LNCaP clone FGC (cell line): Measurements from ENCODE around the gene HOXB8.

Experiments
- DNase-seq: peaks from one replicate; pipeline ENCODE4 v3.0.0-alpha.2; 2011; ENCODE audit warnings: low read depth
- H3K4me3 ChIP-seq: 2 replicates; pipeline ENCODE4 v1.5.1; 2011; ENCODE audit warnings: mild to moderate bottlenecking, low read depth, low read length, control low read depth
- TF ChIP-seq, protein P1 (sequence below): IDR thresholded peaks from 2 replicates; pipeline ENCODE4 v1.5.1; 2012; ENCODE audit warnings: mild to moderate bottlenecking; ENCODE audit not compliant: control insufficient read depth, insufficient read depth; ENCODE audit errors: extremely low read depth

HOXB8 gene

DNA sequence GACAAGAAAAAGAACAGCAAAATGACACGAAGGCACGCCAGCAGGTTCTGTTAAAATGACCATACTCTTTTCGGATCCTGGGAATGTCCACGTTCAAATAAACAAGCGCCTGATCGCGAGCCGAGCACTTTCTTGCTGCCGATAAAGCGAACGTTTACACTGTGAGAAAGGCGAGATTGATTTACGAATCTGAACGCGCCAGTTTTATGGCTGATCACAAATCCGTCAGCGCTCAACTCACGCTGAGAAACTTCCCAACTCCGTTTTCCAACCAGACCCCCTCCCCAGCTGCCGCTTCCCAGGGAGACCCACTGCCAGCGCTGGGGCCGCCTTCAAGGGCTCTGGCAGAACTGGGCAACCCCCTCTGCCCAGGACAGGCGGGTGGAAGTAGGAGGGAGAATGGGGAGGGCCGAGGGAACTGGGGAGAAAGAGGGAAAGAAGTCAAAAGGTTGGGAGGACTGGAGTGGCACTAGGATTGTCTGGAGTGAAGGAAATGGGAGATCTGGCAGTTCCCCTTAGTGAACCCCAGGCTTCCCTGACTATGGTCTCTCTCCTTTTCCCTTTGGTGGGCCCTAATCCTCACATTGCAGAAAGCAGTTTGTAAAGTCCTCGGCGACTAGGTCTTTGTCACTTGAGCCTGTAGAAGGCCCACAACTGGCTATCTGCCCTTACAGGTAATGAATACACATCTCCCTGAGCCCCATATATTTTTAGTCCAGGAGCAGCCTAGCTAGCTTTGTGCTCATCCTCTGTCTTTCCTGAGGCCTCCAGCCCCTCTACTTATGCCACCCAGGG lies 43.9 kb downstream of the HOXB8 start:
- no peak overlapping the region for H3K4me3 ChIP-seq
- no peak for DNase-seq
- TF ChIP-seq, protein P1, sequence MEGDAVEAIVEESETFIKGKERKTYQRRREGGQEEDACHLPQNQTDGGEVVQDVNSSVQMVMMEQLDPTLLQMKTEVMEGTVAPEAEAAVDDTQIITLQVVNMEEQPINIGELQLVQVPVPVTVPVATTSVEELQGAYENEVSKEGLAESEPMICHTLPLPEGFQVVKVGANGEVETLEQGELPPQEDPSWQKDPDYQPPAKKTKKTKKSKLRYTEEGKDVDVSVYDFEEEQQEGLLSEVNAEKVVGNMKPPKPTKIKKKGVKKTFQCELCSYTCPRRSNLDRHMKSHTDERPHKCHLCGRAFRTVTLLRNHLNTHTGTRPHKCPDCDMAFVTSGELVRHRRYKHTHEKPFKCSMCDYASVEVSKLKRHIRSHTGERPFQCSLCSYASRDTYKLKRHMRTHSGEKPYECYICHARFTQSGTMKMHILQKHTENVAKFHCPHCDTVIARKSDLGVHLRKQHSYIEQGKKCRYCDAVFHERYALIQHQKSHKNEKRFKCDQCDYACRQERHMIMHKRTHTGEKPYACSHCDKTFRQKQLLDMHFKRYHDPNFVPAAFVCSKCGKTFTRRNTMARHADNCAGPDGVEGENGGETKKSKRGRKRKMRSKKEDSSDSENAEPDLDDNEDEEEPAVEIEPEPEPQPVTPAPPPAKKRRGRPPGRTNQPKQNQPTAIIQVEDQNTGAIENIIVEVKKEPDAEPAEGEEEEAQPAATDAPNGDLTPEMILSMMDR = no peak

DNA sequence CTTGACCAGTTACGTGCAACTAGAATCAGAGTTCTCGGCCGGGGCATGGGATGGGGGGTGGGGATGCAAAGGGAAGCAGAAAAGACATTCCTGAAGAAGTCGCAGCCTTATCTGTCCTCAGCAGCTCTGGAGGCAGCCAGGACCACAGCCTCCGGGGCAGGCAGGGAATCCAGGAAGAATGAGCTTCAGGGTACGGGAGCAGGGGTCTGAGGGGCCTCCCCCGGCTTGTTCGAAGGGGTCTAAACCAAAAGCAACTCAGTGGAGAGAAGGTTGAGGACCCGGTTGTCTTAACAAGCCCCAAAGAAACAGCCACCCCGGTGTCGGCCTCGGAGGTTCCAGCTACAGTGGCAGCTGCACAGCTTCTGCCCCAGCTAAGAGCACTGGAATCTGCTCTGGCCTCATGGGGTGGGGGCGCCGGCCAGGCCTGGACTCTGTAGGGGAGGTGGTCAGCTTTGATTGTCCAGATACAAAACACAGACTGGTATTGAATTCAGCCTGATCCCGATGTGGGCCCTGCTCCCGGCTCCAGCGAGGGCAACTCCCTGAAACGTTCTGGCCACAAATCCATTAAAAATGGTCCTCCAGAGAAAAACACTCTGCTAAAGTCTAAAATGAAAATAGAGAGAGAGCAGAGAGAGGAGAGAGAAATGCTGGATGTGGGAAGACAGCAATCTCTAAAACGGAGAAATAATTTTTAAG lies 44.6 kb downstream of the HOXB8 start:
- TF ChIP-seq, protein P1 = no peak
- H3K4me3 ChIP-seq = no peak overlapping the region
- no peak for DNase-seq

DNA sequence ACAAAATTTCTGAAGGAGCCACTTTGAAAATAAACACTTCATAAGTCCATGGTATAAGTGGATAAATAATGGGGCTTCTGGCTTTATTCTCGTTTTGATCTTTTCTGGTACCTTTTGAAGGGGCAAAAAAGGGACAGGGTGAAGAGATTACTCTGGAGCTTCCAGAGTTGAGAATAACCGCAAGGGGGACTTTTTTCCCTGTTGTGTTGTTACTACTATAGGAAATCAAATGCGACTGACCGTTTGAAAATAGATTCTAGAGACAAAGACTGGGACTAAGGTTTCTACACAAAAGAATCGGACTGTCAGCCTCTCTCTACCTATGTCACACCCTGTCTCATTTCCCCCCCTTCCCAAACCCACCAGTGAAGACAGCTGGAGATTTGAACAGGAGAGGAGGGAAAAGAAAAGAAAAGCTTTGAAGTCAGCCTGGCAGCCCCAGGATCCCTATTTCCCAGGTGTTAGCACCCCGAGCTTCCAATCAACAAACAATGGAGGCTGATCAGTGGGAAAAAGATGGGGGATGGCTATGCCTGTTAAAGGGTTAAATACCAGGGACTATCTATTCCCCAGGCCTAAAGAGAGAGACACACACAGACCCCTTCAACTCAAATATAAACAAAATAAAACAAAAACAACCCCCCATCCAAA lies 45.3 kb downstream of the HOXB8 start:
- no peak for DNase-seq
- H3K4me3 ChIP-seq = no peak overlapping the region
- TF ChIP-seq, protein P1 = no peak

DNA sequence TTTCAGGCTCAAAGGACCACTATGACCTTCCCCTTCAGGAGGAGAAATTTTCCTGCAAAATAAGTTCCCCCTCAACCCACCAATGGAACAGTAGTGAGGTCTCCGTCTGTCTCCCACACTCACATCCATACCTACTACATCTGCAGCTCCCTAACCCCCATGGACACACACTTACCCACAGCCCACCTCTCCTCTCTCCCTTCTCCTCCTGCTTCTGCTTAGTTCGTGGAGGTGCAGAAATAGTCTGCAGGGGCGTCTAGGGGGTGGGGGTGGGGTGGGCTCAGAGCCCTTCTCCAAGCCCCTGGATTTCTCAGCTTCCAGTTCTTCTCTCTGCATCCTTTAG lies 45.9 kb downstream of the HOXB8 start:
- no peak for DNase-seq
- TF ChIP-seq, protein P1 = no peak
- H3K4me3 ChIP-seq = no peak overlapping the region

DNA sequence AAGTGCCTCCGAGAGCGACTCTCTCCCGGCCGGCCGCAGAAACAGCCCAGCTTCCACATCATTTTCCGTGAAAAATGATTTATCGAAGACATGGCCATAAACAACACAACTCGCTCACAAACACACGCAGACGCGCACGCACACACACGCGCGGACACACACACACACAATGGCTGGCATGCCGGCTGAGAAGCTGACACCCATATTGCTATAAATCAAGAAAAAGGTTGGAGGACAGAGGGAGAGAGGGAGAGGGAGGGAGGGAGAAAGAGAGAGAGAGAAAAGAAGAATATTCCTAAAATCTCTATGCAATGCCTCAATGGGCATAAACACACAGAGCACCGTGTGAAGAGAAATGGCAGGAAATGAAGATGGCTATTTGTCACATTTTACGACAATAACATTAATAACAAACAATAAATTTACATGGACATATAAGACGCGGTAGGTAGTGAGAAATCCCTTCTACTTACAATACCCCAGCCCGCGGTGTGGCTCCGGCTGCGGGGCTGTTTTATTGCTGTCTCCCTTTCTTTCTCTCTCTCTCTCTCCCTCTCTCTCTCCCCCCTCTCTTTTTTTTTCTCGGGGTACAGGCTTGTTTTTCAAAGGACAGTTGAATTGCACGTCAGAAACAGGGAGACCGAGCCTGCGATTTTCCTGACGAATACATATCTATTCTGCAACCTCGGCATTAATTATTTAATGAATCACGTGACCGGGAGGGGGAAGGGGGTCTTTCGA lies 46.4 kb downstream of the HOXB8 start:
- DNase-seq = no peak
- TF ChIP-seq, protein P1 = no peak
- H3K4me3 ChIP-seq = no peak overlapping the region

DNA sequence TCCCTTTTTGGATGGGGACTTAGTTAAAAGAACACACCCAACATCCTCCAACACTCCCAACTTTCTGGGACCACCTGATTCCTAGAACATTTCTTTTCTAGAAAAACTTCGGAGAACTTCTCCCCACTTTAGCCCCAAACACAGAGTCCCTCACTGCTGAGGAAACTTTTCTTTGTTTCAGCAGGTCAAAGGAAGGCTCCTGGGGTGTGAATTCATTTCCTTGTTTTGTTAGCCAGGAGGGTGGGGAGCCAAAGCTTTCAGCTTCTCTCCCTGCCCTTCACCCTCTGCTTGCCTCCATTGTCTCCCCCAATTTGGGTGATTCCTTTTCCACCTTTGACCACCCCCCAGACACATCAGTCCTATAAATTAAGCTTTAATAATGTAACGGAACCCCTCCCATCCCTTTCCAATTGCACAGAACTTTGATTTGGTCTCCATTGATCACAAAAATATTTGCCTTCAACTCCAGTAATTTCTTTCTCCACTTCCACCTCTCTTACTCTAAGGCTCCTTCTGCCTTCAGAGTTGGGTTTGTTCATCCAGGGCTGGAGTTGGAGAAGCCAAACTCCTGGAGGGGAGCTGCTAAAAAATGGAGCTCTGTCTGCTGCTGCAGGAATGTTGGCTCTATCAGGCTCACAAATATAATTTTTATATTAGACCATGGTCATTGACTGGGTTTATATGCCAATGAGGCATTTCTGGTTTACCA lies 47.3 kb downstream of the HOXB8 start:
- TF ChIP-seq, protein P1 = no peak
- H3K4me3 ChIP-seq = no peak overlapping the region
- DNase-seq = no peak
